Neural cell (in vitro differentiated cells): ENCODE results near the gene SFRP5. TPM values are rescaled to one million over a fixed set of nuclear protein-coding genes. Genes with fewer than 3 reads are reported as not detected.

Experiments used
- H2AFZ ChIP-seq: fragments of 200-600, 300-800 bp; sonication (generic), shearing (Covaris generic); 2 replicates; pipeline ENCODE4 v1.6.0; 2014; ENCODE audit warnings: low read depth, mild to moderate bottlenecking, antibody characterized with exemption, low read length, moderate library complexity
- H3F3A ChIP-seq: fragments of 200-600 bp; shearing (Covaris generic); 2 replicates; pipeline ENCODE4 v1.6.1; 2016; ENCODE audit warnings: mild to moderate bottlenecking, moderate library complexity, mixed read lengths, antibody characterized with exemption, low read length; ENCODE audit not compliant: insufficient read depth, poor library complexity, severe bottlenecking
- H3K27ac ChIP-seq: fragments of 200-600, 300-800 bp; sonication (generic), shearing (Covaris generic); 2 replicates; pipeline ENCODE4 v1.5.1; 2014; ENCODE audit warnings: mild to moderate bottlenecking, low read length, moderate library complexity
- H3K27me3 ChIP-seq: fragments of 300-800, 200-600 bp; sonication (generic), shearing (Covaris generic); 2 replicates; pipeline ENCODE4 v1.6.0; 2014; ENCODE audit warnings: mild to moderate bottlenecking, low read depth, low read length, moderate library complexity; ENCODE audit not compliant: insufficient read depth
- H3K36me3 ChIP-seq: fragments of 300-800, 200-600 bp; sonication (generic), shearing (Covaris generic); 2 replicates; pipeline ENCODE4 v1.5.1; 2014; ENCODE audit warnings: mild to moderate bottlenecking, antibody characterized with exemption, low read length, moderate library complexity; ENCODE audit not compliant: insufficient read depth
- H3K4me2 ChIP-seq: fragments of 300-800, 200-600 bp; sonication (generic), shearing (Covaris generic); 2 replicates; pipeline ENCODE4 v1.6.0; 2014; ENCODE audit warnings: mild to moderate bottlenecking, low read length
- H3K4me3 ChIP-seq: fragments of 300-800, 200-600 bp; sonication (generic), shearing (Covaris generic); 2 replicates; pipeline ENCODE4 v1.5.1; 2014; ENCODE audit warnings: mild to moderate bottlenecking, low read length, moderate library complexity
- H3K79me2 ChIP-seq: fragments of 200-600 bp; shearing (Covaris generic); replicated peaks from 2 replicates; pipeline ENCODE4 v1.6.0; 2014; ENCODE audit warnings: mild to moderate bottlenecking, low read length, moderate library complexity; ENCODE audit not compliant: insufficient read depth
- H3K9ac ChIP-seq: fragments of 300-800, 200-600 bp; sonication (generic), shearing (Covaris generic); 2 replicates; pipeline ENCODE4 v1.6.1; 2016; ENCODE audit warnings: mild to moderate bottlenecking, low read length, mixed read lengths
- H3K9me2 ChIP-seq: fragments of 200-600 bp; shearing (Covaris generic); 2 replicates; pipeline ENCODE4 v1.6.1; 2016; ENCODE audit warnings: mild to moderate bottlenecking, low read length, mixed read lengths; ENCODE audit not compliant: insufficient read depth
- H3K9me3 ChIP-seq: fragments of 200-600, 300-800 bp; sonication (generic), shearing (Covaris generic); 2 replicates; pipeline ENCODE4 v1.6.1; 2016; ENCODE audit warnings: mild to moderate bottlenecking, mixed run types, low read length, moderate library complexity, mixed read lengths
- H4K20me1 ChIP-seq: fragments of 200-600 bp; shearing (Covaris generic); 2 replicates; pipeline ENCODE4 v1.6.1; 2016; ENCODE audit warnings: mild to moderate bottlenecking, mixed run types; ENCODE audit not compliant: insufficient read depth
- EP300 ChIP-seq: fragments of 450-650 bp; conservative IDR thresholded peaks from 2 replicates; pipeline ENCODE4 v1.6.1; 2014; ENCODE audit warnings: antibody characterized with exemption, mild to moderate bottlenecking, moderate library complexity; ENCODE audit not compliant: poor library complexity, severe bottlenecking
- EZH2 ChIP-seq: fragments of 200-600, 300-800 bp; shearing (Covaris generic), sonication (generic); IDR thresholded peaks from 2 replicates; pipeline ENCODE4 v1.6.1; 2014; ENCODE audit warnings: antibody characterized with exemption, low read length, borderline replicate concordance, mild to moderate bottlenecking; ENCODE audit not compliant: insufficient read depth, poor library complexity, severe bottlenecking
- MXI1 ChIP-seq: fragments of 450-650 bp; conservative IDR thresholded peaks from 2 replicates; pipeline ENCODE4 v1.6.1; 2014; ENCODE audit warnings: antibody characterized with exemption, mild to moderate bottlenecking; ENCODE audit not compliant: poor library complexity, severe bottlenecking
- POLR2AphosphoS5 ChIP-seq: IDR thresholded peaks from 2 replicates; pipeline ENCODE4 v1.6.1; 2012
- RAD21 ChIP-seq: fragments of 450-650 bp; conservative IDR thresholded peaks from 2 replicates; pipeline ENCODE4 v1.6.1; 2014; ENCODE audit warnings: antibody characterized with exemption, mild to moderate bottlenecking, moderate library complexity
- SMC3 ChIP-seq: fragments of 450-650 bp; conservative IDR thresholded peaks from 2 replicates; pipeline ENCODE4 v1.6.1; 2014; ENCODE audit warnings: antibody characterized with exemption, mild to moderate bottlenecking, moderate library complexity; ENCODE audit not compliant: poor library complexity
- TAF1 ChIP-seq: IDR thresholded peaks from 2 replicates; pipeline ENCODE4 v1.6.1; 2012; ENCODE audit warnings: low read depth
- polyA plus RNA-seq: library from polyadenylated mRNA; depleted of rRNA; stranded (reverse); fragments of >200 nt; gene quantifications from 2 replicates; pipeline ENCODE4 v1.2.3, GENCODE V29; 2014
- TF ChIP-seq, protein P1 (sequence below): fragments of 450-650 bp; IDR thresholded peaks from 2 replicates; pipeline ENCODE4 v1.5.1; 2014; ENCODE audit warnings: antibody characterized with exemption, mild to moderate bottlenecking, moderate library complexity; ENCODE audit not compliant: poor library complexity, severe bottlenecking
- TF ChIP-seq, protein P2 (sequence below): IDR thresholded peaks from 2 replicates; pipeline ENCODE4 v1.6.1; 2012; ENCODE audit warnings: borderline replicate concordance

Gene SFRP5
- polyA plus RNA-seq, 1 donor from 2014 or later, result 1.2 TPM

DNA sequence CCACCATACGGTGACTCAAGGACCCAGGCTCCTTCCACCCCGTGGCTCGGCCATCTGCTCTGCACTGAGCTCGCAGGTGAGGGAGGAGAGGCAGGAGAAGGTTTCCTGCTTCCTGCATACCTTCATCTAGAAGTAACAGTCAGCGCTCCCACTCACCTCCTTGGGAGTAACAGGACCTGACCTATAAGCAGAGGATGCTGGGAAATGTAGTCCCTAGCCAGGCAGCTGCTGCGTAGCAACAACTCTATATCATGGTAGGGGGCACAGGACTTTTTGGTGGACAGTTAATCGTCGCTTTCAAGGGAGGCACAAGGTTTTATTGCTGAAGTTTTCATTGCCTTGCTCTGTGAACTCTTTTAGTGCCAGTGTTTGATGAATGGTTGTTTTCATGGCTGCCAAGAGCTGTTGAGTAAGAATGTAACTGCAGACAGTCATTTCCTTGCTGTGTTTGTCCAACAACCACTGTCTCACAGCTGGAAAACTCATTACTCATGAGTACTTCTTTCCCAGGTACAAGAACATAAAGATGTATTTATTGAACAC lies 45.1 kb downstream of the SFRP5 start:
- no peaks in the 10 kb centered on the region for H3K9me3 ChIP-seq
- H3K27ac ChIP-seq, result no peak overlapping the region
- no peak overlapping the region for H3K4me2 ChIP-seq
- no peaks in the 10 kb centered on the region for H3K36me3 ChIP-seq
- TF ChIP-seq, protein P1, sequence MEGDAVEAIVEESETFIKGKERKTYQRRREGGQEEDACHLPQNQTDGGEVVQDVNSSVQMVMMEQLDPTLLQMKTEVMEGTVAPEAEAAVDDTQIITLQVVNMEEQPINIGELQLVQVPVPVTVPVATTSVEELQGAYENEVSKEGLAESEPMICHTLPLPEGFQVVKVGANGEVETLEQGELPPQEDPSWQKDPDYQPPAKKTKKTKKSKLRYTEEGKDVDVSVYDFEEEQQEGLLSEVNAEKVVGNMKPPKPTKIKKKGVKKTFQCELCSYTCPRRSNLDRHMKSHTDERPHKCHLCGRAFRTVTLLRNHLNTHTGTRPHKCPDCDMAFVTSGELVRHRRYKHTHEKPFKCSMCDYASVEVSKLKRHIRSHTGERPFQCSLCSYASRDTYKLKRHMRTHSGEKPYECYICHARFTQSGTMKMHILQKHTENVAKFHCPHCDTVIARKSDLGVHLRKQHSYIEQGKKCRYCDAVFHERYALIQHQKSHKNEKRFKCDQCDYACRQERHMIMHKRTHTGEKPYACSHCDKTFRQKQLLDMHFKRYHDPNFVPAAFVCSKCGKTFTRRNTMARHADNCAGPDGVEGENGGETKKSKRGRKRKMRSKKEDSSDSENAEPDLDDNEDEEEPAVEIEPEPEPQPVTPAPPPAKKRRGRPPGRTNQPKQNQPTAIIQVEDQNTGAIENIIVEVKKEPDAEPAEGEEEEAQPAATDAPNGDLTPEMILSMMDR, result no peak
- TF ChIP-seq, protein P2, sequence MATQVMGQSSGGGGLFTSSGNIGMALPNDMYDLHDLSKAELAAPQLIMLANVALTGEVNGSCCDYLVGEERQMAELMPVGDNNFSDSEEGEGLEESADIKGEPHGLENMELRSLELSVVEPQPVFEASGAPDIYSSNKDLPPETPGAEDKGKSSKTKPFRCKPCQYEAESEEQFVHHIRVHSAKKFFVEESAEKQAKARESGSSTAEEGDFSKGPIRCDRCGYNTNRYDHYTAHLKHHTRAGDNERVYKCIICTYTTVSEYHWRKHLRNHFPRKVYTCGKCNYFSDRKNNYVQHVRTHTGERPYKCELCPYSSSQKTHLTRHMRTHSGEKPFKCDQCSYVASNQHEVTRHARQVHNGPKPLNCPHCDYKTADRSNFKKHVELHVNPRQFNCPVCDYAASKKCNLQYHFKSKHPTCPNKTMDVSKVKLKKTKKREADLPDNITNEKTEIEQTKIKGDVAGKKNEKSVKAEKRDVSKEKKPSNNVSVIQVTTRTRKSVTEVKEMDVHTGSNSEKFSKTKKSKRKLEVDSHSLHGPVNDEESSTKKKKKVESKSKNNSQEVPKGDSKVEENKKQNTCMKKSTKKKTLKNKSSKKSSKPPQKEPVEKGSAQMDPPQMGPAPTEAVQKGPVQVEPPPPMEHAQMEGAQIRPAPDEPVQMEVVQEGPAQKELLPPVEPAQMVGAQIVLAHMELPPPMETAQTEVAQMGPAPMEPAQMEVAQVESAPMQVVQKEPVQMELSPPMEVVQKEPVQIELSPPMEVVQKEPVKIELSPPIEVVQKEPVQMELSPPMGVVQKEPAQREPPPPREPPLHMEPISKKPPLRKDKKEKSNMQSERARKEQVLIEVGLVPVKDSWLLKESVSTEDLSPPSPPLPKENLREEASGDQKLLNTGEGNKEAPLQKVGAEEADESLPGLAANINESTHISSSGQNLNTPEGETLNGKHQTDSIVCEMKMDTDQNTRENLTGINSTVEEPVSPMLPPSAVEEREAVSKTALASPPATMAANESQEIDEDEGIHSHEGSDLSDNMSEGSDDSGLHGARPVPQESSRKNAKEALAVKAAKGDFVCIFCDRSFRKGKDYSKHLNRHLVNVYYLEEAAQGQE, result no peak
- no peak for TF ChIP-seq POLR2AphosphoS5
- TF ChIP-seq EP300, result no peak
- TF ChIP-seq EZH2, result no peak
- TF ChIP-seq SMC3, result no peak
- no peak for TF ChIP-seq RAD21
- no peak for TF ChIP-seq TAF1
- no peak for TF ChIP-seq MXI1
- H3F3A ChIP-seq, result no peaks in the 10 kb centered on the region
- no peaks in the 10 kb centered on the region for H3K79me2 ChIP-seq
- H3K4me3 ChIP-seq, result no peak overlapping the region
- H2AFZ ChIP-seq, result no peak overlapping the region
- H3K9ac ChIP-seq, result no peak overlapping the region
- no peaks in the 10 kb centered on the region for H4K20me1 ChIP-seq
- H3K9me2 ChIP-seq, result no peaks in the 10 kb centered on the region
- no peaks in the 10 kb centered on the region for H3K27me3 ChIP-seq

DNA sequence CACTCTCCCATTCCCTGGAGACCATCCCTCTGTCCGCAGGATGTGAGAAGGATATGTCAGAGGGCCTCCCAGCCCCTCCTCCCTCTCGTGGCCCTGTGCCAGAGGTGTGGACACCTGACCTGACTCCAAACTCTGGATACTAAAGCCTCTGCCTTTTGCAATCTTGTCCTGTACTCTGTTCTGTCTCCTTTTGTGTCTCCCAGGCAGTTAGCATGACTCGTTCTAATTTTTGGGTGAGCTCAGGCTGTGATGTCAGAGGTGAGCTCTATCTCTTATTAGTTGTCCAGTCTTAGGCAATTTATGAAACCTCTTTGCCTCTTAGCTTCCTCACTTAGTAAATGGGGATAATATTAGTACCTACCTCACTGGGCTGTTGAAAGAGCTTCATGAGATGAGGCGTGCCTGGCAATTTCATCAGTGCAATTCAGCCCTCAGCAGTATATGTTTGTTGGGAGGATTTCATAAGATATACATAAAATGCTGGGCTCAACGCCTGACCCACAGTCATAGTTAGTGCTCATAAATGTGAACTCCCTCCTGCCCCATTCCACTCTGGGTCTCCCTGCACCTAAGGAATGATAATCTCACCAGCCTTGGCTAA lies 47.4 kb downstream of the SFRP5 start:
- H3K4me2 ChIP-seq, result no peak overlapping the region
- no peak overlapping the region for H3K4me3 ChIP-seq
- H3K27ac ChIP-seq, result no peak overlapping the region
- no peaks in the 10 kb centered on the region for H3K27me3 ChIP-seq
- H4K20me1 ChIP-seq, result no peaks in the 10 kb centered on the region
- no peak for TF ChIP-seq SMC3
- no peak for TF ChIP-seq RAD21
- no peaks in the 10 kb centered on the region for H3K79me2 ChIP-seq
- no peaks in the 10 kb centered on the region for H3K9me2 ChIP-seq
- H3K9me3 ChIP-seq, result no peaks in the 10 kb centered on the region
- H3F3A ChIP-seq, result no peaks in the 10 kb centered on the region
- H3K9ac ChIP-seq, result no peak overlapping the region
- no peak overlapping the region for H2AFZ ChIP-seq
- H3K36me3 ChIP-seq, result no peaks in the 10 kb centered on the region
